H1 (cell line): Measurements from ENCODE around the gene BRIP1. TPM values are rescaled to one million over a fixed set of nuclear protein-coding genes. Genes with fewer than 3 reads are reported as not detected.

Experiments used
- CTCF ChIA-PET: fragments of 300-600 bp; sonication (Branson Sonifier 250); formaldehyde crosslinking; loops from one replicate; lab custom pipeline; 2021; ENCODE audit not compliant: partially characterized antibody; lab: Charles Lee
- POLR2A ChIA-PET: fragments of 300-600 bp; sonication (Branson Sonifier 250); formaldehyde crosslinking; loops from one replicate; lab custom pipeline; 2021; ENCODE audit warnings: inconsistent platforms; ENCODE audit not compliant: partially characterized antibody; lab: Charles Lee
- DNase-seq, 2 experiments: peaks; one replicate each; pipeline versions ENCODE4 v3.0.0 to v3.0.0-alpha.2; 2010 to 2022; ENCODE audit warnings: low spot score in 2 of 2, low read depth in 1 of 2, mixed read lengths in 1 of 2
- FAIRE-seq: peaks from 2 replicates; lab custom pipeline; 2011; peaks lifted over from hg19 to GRCh38; lab: Jason Lieb, UNC
- H2AFZ ChIP-seq: 2 replicates; pipeline ENCODE4 v1.8.1; 2012; ENCODE audit warnings: low read length, inconsistent platforms
- H2AK5ac ChIP-seq: 2 replicates; pipeline ENCODE4 v1.6.1; 2013; ENCODE audit warnings: low read depth, low read length
- H2BK120ac ChIP-seq: replicated peaks from 2 replicates; pipeline ENCODE3; 2013; ENCODE audit warnings: low read depth, low read length, inconsistent platforms
- H2BK12ac ChIP-seq: 2 replicates; pipeline ENCODE4 v1.6.1; 2013; ENCODE audit warnings: low read depth, low read length
- H2BK15ac ChIP-seq: 2 replicates; pipeline ENCODE4 v1.6.1; 2013; ENCODE audit warnings: low read length
- H2BK20ac ChIP-seq: 2 replicates; pipeline ENCODE4 v1.6.1; 2013; ENCODE audit warnings: low read length
- H2BK5ac ChIP-seq: 2 replicates; pipeline ENCODE4 v1.6.1; 2013; ENCODE audit warnings: low read depth, low read length
- H3K14ac ChIP-seq: 2 replicates; pipeline ENCODE4 v1.6.1; 2013; ENCODE audit warnings: inconsistent platforms; ENCODE audit not compliant: insufficient read length
- H3K18ac ChIP-seq: 2 replicates; pipeline ENCODE4 v1.6.1; 2013; ENCODE audit warnings: low read length; ENCODE audit errors: extremely low read depth
- H3K23ac ChIP-seq: 2 replicates; pipeline ENCODE4 v1.6.1; 2013; ENCODE audit warnings: inconsistent platforms; ENCODE audit not compliant: insufficient read length
- H3K23me2 ChIP-seq: 2 replicates; pipeline ENCODE4 v1.6.1; 2013; ENCODE audit warnings: low read depth, low read length
- H3K27ac ChIP-seq: 2 replicates; pipeline ENCODE4 v1.6.1; 2011; ENCODE audit warnings: low read depth, low read length, inconsistent platforms
- H3K27me3 ChIP-seq, 4 experiments: replicated peaks in 1 of 4; 1 replicate in 1 of 4; 2 replicates in 3 of 4; pipeline versions ENCODE4 v1.6.1 to v1.8.1; 2011 to 2013; ENCODE audit warnings: low read length in 3 of 4, mild to moderate bottlenecking in 3 of 4, inconsistent platforms in 2 of 4, mixed read lengths in 2 of 4, moderate library complexity in 1 of 4; ENCODE audit not compliant: control insufficient read depth in 3 of 4, insufficient read depth in 3 of 4; ENCODE audit errors: extremely low read depth in 1 of 4
- H3K36me3 ChIP-seq, 4 experiments: 2 replicates each; pipeline versions ENCODE4 v1.6.1 to v1.8.1; 2011 to 2013; ENCODE audit warnings: mild to moderate bottlenecking in 4 of 4, low read length in 3 of 4, moderate library complexity in 2 of 4, control low read depth in 1 of 4, inconsistent platforms in 1 of 4; ENCODE audit not compliant: insufficient read depth in 4 of 4, control insufficient read depth in 2 of 4
- H3K4ac ChIP-seq: replicated peaks from 2 replicates; pipeline ENCODE3; 2013; ENCODE audit warnings: low read length, low read depth, mixed read lengths, inconsistent platforms; ENCODE audit not compliant: insufficient read length
- H3K4me1 ChIP-seq, 4 experiments: replicated peaks in 1 of 4; 1 replicate in 1 of 4; 2 replicates in 3 of 4; pipeline versions ENCODE4 v1.6.1 to v1.8.1; 2011 to 2013; ENCODE audit warnings: low read length in 3 of 4, inconsistent platforms in 2 of 4, mixed read lengths in 1 of 4; ENCODE audit not compliant: insufficient read depth in 4 of 4, control insufficient read depth in 3 of 4
- H3K4me2 ChIP-seq, 2 experiments: 2 replicates each; pipeline versions ENCODE4 v1.6.1 to v1.8.1; 2011 to 2013; ENCODE audit warnings: low read depth in 2 of 2, low read length in 2 of 2, control low read depth in 1 of 2, inconsistent platforms in 1 of 2, mild to moderate bottlenecking in 1 of 2; ENCODE audit not compliant: insufficient read depth in 1 of 2
- H3K4me3 ChIP-seq, 4 experiments: fragments of 200-600, 300-600 bp in 1 of 4; sonication (generic), shearing (Covaris generic), sonication (Bioruptor Twin) in 1 of 4; 2 replicates each; pipeline versions ENCODE4 v1.5.1 to v1.8.1; 2011 to 2016; ENCODE audit warnings: low read length in 4 of 4, low read depth in 3 of 4, control low read depth in 2 of 4, inconsistent platforms in 2 of 4, mild to moderate bottlenecking in 2 of 4, mixed read lengths in 1 of 4, moderate library complexity in 1 of 4; ENCODE audit not compliant: insufficient read depth in 2 of 4; ENCODE audit errors: extremely low read depth in 1 of 4
- H3K56ac ChIP-seq: replicated peaks from 2 replicates; pipeline ENCODE3; 2013; ENCODE audit warnings: low read depth, mild to moderate bottlenecking, mixed read lengths, low read length, inconsistent platforms; ENCODE audit not compliant: insufficient read length
- H3K79me1 ChIP-seq: 2 replicates; pipeline ENCODE4 v1.6.1; 2013; ENCODE audit warnings: low read depth, low read length, control low read depth
- H3K79me2 ChIP-seq, 2 experiments: 2 replicates each; pipeline versions ENCODE4 v1.6.1 to v1.8.1; 2012 to 2013; ENCODE audit warnings: low read length in 2 of 2, mild to moderate bottlenecking in 2 of 2, inconsistent platforms in 1 of 2; ENCODE audit not compliant: insufficient read depth in 2 of 2, control insufficient read depth in 1 of 2
- H3K9ac ChIP-seq, 4 experiments: replicated peaks in 1 of 4; 1 replicate in 1 of 4; 2 replicates in 3 of 4; pipeline versions ENCODE4 v1.6.1 to v1.8.1; 2011 to 2013; ENCODE audit warnings: low read depth in 3 of 4, low read length in 3 of 4, control low read depth in 2 of 4, mild to moderate bottlenecking in 2 of 4, moderate library complexity in 2 of 4, inconsistent platforms in 1 of 4; ENCODE audit errors: extremely low read depth in 1 of 4
- H3K9me3 ChIP-seq, 2 experiments: 2 replicates each; pipeline versions ENCODE4 v1.6.1 to v1.8.1; 2012 to 2013; ENCODE audit warnings: mild to moderate bottlenecking in 2 of 2, moderate library complexity in 2 of 2, control low read depth in 1 of 2, inconsistent platforms in 1 of 2, low read depth in 1 of 2, low read length in 1 of 2, mixed read lengths in 1 of 2; ENCODE audit not compliant: insufficient read depth in 2 of 2
- H4K20me1 ChIP-seq, 2 experiments: replicated peaks in 1 of 2; 2 replicates each; pipeline versions ENCODE3 to v1.8.1; 2011 to 2013; ENCODE audit warnings: inconsistent platforms in 2 of 2, low read length in 2 of 2, mild to moderate bottlenecking in 1 of 2; ENCODE audit not compliant: insufficient read depth in 2 of 2, control insufficient read depth in 1 of 2
- H4K5ac ChIP-seq: 2 replicates; pipeline ENCODE4 v1.6.1; 2013; ENCODE audit warnings: low read length, low read depth, mixed read lengths, inconsistent platforms; ENCODE audit not compliant: insufficient read length
- H4K8ac ChIP-seq: 2 replicates; pipeline ENCODE4 v1.8.0; 2013; ENCODE audit warnings: mild to moderate bottlenecking, moderate library complexity, low read length, inconsistent platforms; ENCODE audit not compliant: insufficient read depth; ENCODE audit errors: extremely low read depth
- H4K91ac ChIP-seq: replicated peaks from 2 replicates; pipeline ENCODE3; 2013; ENCODE audit warnings: low read length, mixed read lengths, inconsistent platforms; ENCODE audit not compliant: insufficient read length
- EP300 ChIP-seq, 2 experiments: IDR thresholded peaks; 1 replicate in 1 of 2; 2 replicates in 1 of 2; pipeline ENCODE4 v1.6.1; 2011 to 2012; ENCODE audit warnings: low read depth in 2 of 2, low read length in 2 of 2, mild to moderate bottlenecking in 2 of 2, borderline replicate concordance in 1 of 2, inconsistent platforms in 1 of 2, moderate library complexity in 1 of 2
- HDAC2 ChIP-seq, 2 experiments: fragments of 300-600 bp in 1 of 2; sonication (generic) in 1 of 2; IDR thresholded peaks; 2 replicates each; pipeline ENCODE4 v1.6.1; 2011 to 2012; ENCODE audit warnings: low read depth in 2 of 2, low read length in 2 of 2, mild to moderate bottlenecking in 2 of 2, moderate library complexity in 2 of 2, borderline replicate concordance in 1 of 2, inconsistent platforms in 1 of 2
- NRF1 ChIP-seq: IDR thresholded peaks from 2 replicates; pipeline ENCODE4 v1.6.1; 2011; ENCODE audit warnings: mild to moderate bottlenecking, low read depth, low read length, improper control_type of control experiment
- RBBP5 ChIP-seq: IDR thresholded peaks from 2 replicates; pipeline ENCODE4 v1.7.1; 2012; ENCODE audit warnings: low read depth, mild to moderate bottlenecking, inconsistent platforms, low read length, moderate library complexity, borderline replicate concordance
- SIN3A ChIP-seq, 2 experiments: IDR thresholded peaks in 1 of 2; conservative IDR thresholded peaks in 1 of 2; 2 replicates each; pipeline ENCODE4 v1.6.1; 2011 to 2012; ENCODE audit warnings: low read length in 2 of 2, improper control_type of control experiment in 1 of 2, low read depth in 1 of 2, mild to moderate bottlenecking in 1 of 2
- TAF7 ChIP-seq: optimal IDR thresholded peaks from 2 replicates; pipeline ENCODE3; 2011; ENCODE audit warnings: low read depth, mild to moderate bottlenecking, inconsistent platforms, low read length, moderate library complexity, borderline replicate concordance
- WGBS, 2 experiments: shearing (Covaris generic) in 1 of 2; methylation state at CpG; one replicate each; pipeline versions ENCODE4 v1.1.6 to v1.1.7; 2013 to 2015; ENCODE audit warnings: low lambda C conversion rate in 2 of 2, mixed read lengths in 2 of 2, inconsistent platforms in 1 of 2, low coverage in 1 of 2, missing lambda C conversion rate in 1 of 2; ENCODE audit not compliant: insufficient replicate concordance in 2 of 2, insufficient coverage in 1 of 2, insufficient read length in 1 of 2; ENCODE audit errors: extremely low coverage in 1 of 2, missing lambda C conversion rate in 1 of 2; 5-methylcytosine and 5-hydroxymethylcytosine counted together
- polyA plus RNA-seq, 7 experiments: library from polyadenylated mRNA; depleted of rRNA in 3 of 7; stranded (reverse) in 5 of 7; unstranded in 2 of 7; fragments of >200 nt in 5 of 7; fragments of 200-250 nt in 2 of 7; gene quantifications; 1 replicate in 5 of 7; 2 replicates in 1 of 7; 4 replicates in 1 of 7; pipeline versions ENCODE4 v1.2.1 to v1.2.3, GENCODE V29; 2011 to 2013; ENCODE audit warnings: missing spikeins in 2 of 7, mixed read lengths in 2 of 7
- total RNA-seq: library from RNA; stranded (reverse); fragmentation: NEBNext Ultra II Directional; extraction: Animal tissue kit (Norgen Biotek cat#: 25700); gene quantifications from 2 replicates; pipeline ENCODE4 v1.2.1, GENCODE V29; 2021

BRIP1 gene
- total and polyA plus RNA-seq, 2 of the 8 experiments (the other 6 are each of a cell fraction or from before 2014, with no cell fraction given) = 5.8 to 19.2 TPM

DNA sequence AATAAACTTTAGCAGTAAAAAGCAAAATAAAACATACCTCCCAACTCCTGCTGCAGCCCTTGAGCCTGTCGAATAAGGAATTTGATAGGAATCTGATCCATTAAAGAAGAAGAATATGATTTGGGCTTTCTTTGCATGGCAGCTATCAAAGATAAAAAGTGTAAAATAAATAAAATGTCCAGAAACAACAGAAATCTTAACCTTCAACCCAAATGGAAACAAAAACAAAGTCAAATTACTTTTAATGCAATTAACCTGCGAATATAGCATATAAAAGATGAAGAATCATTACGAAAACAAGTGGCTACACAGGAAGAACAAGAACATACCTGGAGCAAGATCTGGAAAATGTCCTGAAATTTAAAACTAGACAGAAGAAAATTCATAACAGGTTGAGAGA, 21.5 kb upstream of the BRIP1 start:
- DNase-seq (no peak), FAIRE-seq (no peak)
- Histone ChIP-seq H3K23ac (no peak overlapping the region), H2BK5ac (no peak overlapping the region), H4K91ac (no peak overlapping the region), H2BK20ac (no peak overlapping the region), H3K79me1 (no peaks in the 10 kb centered on the region), H3K18ac (no peak overlapping the region), H4K8ac (no peak overlapping the region), H3K4ac (no peak overlapping the region), H3K79me2 (no peaks in the 10 kb centered on the region), H3K14ac (no peak overlapping the region), H3K9ac (no peak overlapping the region), H2BK15ac (no peak overlapping the region), H3K23me2 (no peaks in the 10 kb centered on the region), H3K27ac (no peak overlapping the region), H2AFZ (no peak overlapping the region), H3K27me3 (no peaks in the 10 kb centered on the region), H3K56ac (no peak overlapping the region), H3K9me3 (no peaks in the 10 kb centered on the region), H2BK12ac (no peak overlapping the region), H2BK120ac (no peak overlapping the region), H4K20me1 (no peaks in the 10 kb centered on the region), H3K4me2 (no peak overlapping the region), H3K4me3 (no peak overlapping the region), H2AK5ac (no peak overlapping the region), H4K5ac (no peak overlapping the region), H3K36me3 (peaks cover 0 to 17% (median 1%) of the 10 kb centered on the region in 4 experiments; a peak in 2 of 8 replicates), H3K4me1 (no peaks in the 10 kb centered on the region)
- 88% methylated on average over 3 of the region's 3 CpGs; no CpG with 5 or more reads in 1 of the 2 experiments for WGBS, 2 experiments
- TF ChIP-seq EP300 (IDR thresholded peaks at IDR 0.05; ENCODE audit: borderline replicate concordance in 1 of 2, low read depth in 2 of 2, low read length in 2 of 2) (no peak), TAF7 (no peak), RBBP5 (no peak), NRF1 (no peak), SIN3A (conservative IDR thresholded peaks at IDR 0.05 in 1 of 2, IDR thresholded peaks at IDR 0.05 in 1 of 2; ENCODE audit: low read depth in 1 of 2, low read length in 2 of 2) (no peak), HDAC2 (IDR thresholded peaks at IDR 0.05; ENCODE audit: borderline replicate concordance in 1 of 2, low read depth in 2 of 2, low read length in 2 of 2) (no peak)
- CTCF ChIA-PET = no interaction called here
- POLR2A ChIA-PET = interaction anchor here (0.6 to 2.0 kb wide), 2 partner anchors 22 to 271 kb away, joined by 3 to 5 read pairs; partner anchors contain the start of gene BRIP1
